Ovary (tissue), 3 donors: ENCODE results near the gene BAK1.

ENCODE experiments used
- CTCF ChIP-seq, 3 donors: fragments of 450-650 bp in 2 of 3; fragments of 200-600 bp in 1 of 3; IDR thresholded peaks; one replicate each; pipeline versions ENCODE4 v1.5.1 to v1.8.0; 2016 to 2022; ENCODE audit warnings: antibody characterized with exemption in 3 of 3, mild to moderate bottlenecking in 1 of 3
- EP300 ChIP-seq: sonication (generic); formaldehyde crosslinking; IDR thresholded peaks from one replicate; pipeline ENCODE4 v1.6.1; 2017; ENCODE audit warnings: antibody characterized with exemption
- POLR2A ChIP-seq: fragments of 450-650 bp; IDR thresholded peaks from one replicate; pipeline ENCODE4 v1.6.1; 2017; ENCODE audit warnings: antibody characterized with exemption, mild to moderate bottlenecking, moderate library complexity
- donor health status: DM: no; HTN: no; CAD: no.

- TF ChIP-seq CTCF (IDR thresholded peaks at IDR 0.05) (no peak), EP300 (no peak), POLR2A (no peak)
Measured at GRCh38 chr6:33602180-33602579, 22.1 kb upstream of the BAK1 start.
